GM12801 (cell line): ENCODE results near the gene COG5.

Experiments used
- TF ChIP-seq, protein P1 (sequence below): IDR thresholded peaks from one replicate; pipeline ENCODE4 v1.5.1; 2011; ENCODE audit warnings: control low read depth; ENCODE audit not compliant: insufficient read length; ENCODE audit errors: extremely low read depth

The COG5 gene

DNA sequence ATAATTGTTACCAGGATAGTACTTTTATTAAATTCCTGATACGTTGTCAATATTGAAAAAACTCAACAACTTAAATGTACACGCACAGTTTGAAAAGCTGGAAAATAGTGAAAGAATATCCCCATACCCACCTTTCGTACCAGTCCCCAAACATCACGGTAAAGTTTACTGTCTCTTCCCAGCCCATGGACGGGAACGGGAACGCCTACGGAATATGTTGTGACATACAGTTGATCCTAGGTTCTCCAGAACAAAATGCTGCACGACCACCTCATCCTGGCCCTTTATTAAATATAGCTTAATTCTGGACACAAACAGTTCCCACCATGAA lies 15.8 kb upstream of the COG5 start:
- TF ChIP-seq, protein P1, sequence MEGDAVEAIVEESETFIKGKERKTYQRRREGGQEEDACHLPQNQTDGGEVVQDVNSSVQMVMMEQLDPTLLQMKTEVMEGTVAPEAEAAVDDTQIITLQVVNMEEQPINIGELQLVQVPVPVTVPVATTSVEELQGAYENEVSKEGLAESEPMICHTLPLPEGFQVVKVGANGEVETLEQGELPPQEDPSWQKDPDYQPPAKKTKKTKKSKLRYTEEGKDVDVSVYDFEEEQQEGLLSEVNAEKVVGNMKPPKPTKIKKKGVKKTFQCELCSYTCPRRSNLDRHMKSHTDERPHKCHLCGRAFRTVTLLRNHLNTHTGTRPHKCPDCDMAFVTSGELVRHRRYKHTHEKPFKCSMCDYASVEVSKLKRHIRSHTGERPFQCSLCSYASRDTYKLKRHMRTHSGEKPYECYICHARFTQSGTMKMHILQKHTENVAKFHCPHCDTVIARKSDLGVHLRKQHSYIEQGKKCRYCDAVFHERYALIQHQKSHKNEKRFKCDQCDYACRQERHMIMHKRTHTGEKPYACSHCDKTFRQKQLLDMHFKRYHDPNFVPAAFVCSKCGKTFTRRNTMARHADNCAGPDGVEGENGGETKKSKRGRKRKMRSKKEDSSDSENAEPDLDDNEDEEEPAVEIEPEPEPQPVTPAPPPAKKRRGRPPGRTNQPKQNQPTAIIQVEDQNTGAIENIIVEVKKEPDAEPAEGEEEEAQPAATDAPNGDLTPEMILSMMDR: no peak

DNA sequence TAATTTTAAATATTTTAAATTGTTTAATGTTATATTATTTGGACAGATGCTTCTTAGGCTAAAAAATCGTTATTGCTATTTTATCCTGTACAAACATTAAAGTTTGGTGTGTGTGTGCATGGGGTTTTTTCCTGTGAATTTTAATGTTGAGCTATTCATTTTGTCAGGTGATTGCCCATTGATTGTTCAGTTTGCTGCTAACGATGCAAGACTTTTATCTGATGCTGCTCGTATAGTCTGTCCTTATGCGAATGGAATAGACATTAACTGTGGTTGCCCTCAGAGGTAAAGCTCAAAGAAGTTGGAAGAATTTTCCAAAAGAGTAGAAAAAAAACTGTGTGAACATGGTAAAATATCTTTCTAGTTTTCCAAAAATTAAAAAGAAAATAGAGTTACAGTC lies 9.8 kb upstream of the COG5 start:
- TF ChIP-seq, protein P1: no peak

DNA sequence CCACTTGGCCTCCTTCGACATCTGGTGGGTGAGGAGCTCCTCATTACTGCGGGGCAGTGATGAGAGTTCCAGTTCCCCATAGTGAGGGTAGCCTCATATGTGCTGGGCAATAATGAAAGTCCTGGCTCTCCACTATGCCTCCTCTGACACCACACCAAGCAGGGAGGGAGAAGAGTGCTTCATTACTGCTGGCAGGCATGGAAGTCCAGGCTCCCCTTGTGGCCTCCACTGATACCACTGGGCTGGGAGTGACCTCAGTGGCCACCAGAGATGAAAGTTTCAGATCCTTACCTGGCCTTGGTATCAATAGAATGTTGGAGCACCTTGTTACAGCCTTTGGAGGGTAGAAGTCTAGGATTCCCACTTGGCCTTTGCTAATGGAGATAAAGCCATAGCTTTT lies 6.6 kb upstream of the COG5 start:
- TF ChIP-seq, protein P1: no peak

DNA sequence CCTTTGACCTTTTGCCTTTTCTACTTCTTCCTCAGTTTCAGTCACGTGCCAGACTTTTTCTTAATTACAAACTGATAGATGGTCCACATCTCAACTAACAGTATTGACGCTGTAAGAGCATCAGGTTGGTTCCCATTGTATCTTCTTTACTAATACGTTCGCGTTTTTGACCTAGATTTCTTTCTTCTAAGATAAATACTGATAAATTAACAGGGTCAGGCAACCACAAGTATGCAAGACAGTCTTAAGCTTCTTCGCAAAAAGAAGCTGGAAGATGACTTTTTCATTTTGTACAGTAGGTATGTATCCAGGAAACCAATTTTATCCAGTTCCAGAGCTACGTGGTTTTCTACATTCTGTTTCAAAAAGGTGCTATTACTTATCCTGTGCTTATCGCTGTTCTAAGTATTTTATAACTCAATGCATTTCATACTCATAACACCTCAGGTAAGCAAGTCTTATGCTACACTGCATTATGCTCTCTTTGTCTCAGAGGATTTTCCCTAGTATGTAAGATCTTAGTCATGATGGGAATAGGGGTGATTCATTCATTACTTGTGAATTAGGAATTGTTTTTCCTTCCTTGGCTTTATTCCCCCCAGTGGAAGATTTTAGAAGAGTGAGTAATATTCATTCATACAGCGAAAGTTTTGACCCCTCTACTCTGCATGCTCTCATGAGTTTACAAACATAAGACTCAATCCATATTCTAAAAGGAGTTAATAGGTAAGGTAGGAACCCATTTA lies 1.0 kb upstream of the COG5 start:
- TF ChIP-seq, protein P1: no peak

DNA sequence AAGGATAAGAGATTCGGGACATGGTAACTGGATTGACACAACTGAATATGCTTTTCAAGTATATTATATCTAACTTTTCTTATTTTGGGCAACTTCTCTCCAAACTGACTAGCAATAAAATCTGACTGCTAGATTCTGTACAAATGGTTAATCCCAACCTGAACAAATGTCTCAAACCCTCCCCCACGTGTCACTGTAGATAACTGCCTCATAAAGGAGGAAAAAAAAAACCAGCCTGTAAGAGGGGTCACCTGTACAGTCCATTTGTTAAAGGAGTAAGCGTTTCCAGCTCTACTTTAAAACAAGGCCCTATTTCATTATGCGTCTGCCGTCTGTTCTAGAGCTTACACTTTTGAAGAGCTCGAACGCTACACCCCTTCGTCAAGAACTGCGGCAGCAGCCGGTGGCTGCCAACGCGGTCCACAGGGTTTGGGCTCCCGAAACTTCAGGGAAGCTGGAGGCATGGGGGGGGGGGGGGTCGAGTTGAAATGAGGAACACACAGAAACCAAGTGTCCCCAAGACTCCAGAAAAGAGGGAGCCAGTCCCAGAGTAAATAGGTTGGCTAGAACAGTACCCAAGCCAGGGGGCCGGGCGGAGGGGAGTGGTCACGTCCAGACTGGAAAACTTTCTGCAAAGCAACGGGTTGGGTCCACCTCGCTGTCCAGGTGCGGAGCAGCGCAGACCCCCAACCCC lies 492 bp downstream of the COG5 start:
- TF ChIP-seq, protein P1: no peak

DNA sequence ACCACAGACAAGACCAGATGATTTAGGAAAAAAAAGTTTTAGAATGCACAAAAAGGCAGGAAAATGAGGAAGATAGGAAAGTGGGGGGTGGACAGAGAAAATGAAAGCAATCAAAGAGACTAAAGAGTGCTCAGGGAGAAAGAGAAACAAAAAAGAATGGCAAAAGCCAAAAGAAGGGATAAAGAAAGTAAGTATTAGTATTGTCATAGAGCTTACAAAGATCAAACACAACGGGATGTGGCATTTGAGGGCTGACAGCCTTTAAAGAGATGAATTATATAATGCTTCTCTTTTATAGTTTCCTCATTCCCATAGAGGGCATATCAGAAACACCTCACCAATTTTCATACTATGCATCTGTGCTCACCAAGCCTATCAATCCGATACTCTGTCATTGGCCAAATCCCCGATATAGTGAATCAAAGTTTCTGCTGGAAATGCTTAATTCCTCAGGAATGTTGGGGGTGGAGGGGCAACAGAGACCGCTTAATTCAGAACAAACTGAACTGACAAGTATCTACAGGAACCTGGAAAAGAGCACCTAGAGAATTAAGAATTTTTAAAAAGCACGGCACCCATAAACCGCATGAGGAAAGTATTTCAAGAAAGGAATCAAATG lies 2.7 kb downstream of the COG5 start:
- TF ChIP-seq, protein P1: no peak

DNA sequence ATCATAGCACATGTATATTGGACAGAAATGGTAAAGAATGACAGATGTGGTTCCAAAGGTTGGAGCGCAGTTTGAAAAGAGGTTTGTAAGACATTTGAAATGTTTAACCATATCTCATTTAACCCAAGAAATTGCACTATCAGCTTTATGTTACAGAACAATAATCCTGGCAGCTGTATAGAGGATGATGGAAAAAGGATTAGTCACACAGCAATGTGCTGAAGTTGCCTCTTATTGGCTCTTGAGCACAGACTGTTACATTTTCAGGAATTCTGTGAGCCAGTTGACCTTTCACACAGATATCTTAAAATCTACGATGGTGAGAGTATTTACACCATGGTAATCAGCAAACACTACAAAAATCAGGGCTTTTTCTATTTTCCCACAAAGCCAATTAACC lies 3.9 kb downstream of the COG5 start:
- TF ChIP-seq, protein P1: no peak
